GM19238 (cell line): ENCODE data around the gene TAF11L12.
"Not testable (repeated sequence)": the region's sequence is repeated elsewhere in the genome, so short reads cannot be mapped to it uniquely, and the experiment has no call there.

Experiments
- DNase-seq: peaks from one replicate; pipeline ENCODE4 v3.0.0; 2011; ENCODE audit warnings: low spot score; ENCODE audit not compliant: insufficient read length

TAF11L12 gene

DNA sequence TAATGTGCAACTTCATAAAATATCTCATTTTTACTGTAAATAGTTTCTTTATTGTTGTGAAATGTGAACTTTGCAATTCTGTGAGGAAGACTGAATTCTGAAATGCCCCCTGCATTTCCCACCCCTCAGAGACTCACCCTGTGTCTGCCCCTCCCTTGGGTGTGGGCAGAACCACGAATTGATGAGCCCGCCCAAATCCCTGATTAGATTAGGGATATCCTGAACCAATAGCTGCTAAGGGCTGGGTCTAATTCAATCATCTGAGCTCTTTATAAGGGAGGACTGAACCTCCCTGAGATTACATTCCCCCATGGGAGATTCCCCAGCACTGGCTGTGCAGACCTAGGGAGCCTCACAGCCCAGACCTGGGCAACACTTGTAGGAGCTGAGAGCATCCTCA lies at the start of gene TAF11L12:
Gene TAF11L12 (plus strand): TSS at position 301 of the 400 bp plus-strand sequence.
- not testable (repeated sequence) for DNase-seq

GRCh38 chr5:17585658-17586057 lies 24.5 kb upstream of the TAF11L12 start, which contains the start of gene TAF11L7:
Gene TAF11L7 (minus strand): TSS chr5:17585758.
- DNase-seq, result not testable (repeated sequence)

- not testable (repeated sequence) for DNase-seq
These were observed 19.3 kb upstream of the TAF11L12 start, which contains the start of gene TAF11L8 for GRCh38 chr5:17590860-17591259. Gene TAF11L8 (minus strand): TSS chr5:17590960.

DNA sequence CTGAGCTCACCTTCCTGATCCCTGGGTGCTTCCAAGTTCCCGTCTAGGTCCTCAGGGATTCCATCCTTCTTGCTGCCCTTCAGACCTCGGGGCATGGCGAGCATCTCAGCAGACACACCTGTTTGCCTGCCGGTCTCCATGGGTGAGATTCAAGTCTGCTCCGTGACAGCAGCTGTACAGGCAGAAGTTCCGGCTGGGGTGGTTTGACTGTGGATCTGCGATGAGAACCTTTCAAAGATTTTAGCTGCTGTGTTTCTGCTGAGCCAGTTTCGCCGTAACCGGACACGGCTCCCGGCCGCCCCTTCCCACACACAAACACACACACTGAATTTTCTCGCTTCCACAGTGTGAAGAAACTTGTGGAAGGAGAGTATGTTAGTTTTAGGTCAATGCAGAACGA lies 15.9 kb upstream of the TAF11L12 start, which contains the start of gene TAF11L9:
Gene TAF11L9 (minus strand): TSS at position 140 of the 400 bp plus-strand sequence.
- not testable (repeated sequence) for DNase-seq

DNA sequence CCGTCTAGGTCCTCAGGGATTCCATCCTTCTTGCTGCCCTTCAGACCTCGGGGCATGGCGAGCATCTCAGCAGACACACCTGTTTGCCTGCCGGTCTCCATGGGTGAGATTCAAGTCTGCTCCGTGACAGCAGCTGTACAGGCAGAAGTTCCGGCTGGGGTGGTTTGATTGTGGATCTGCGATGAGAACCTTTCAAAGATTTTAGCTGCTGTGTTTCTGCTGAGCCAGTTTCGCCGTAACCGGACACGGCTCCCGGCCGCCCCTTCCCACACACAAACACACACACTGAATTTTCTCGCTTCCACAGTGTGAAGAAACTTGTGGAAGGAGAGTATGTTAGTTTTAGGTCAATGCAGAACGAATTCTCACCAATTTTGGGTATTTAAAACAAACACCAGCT lies 12.5 kb upstream of the TAF11L12 start, which contains the start of gene TAF11L10:
Gene TAF11L10 (minus strand): TSS at position 101 of the 400 bp plus-strand sequence.
- not testable (repeated sequence) for DNase-seq

DNA sequence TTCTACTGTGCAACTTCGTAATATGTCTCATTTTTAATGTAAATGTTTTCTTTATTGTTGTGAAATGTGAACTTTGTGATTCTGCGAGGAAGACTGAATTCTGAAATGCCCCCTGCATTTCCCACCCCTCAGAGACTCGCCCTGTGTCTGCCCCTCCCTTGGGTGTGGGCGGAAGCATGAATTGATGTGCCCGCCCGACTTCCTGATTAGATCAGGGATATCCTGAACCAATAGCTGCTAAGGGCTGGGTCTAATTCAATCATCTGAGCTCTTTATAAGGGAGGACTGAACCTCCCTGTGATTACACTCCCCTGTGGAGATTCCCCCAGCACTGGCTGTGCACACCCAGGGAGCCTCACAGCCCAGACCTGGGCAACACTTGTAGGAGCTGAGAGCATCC lies 6.3 kb upstream of the TAF11L12 start, which contains the start of gene TAF11L11:
Gene TAF11L11 (plus strand): TSS at position 304 of the 400 bp plus-strand sequence.
- DNase-seq, result not testable (repeated sequence)

- no peak for DNase-seq
These were observed 5.2 kb upstream of the TAF11L12 start for GRCh38 chr5:17604951-17605350.

DNA sequence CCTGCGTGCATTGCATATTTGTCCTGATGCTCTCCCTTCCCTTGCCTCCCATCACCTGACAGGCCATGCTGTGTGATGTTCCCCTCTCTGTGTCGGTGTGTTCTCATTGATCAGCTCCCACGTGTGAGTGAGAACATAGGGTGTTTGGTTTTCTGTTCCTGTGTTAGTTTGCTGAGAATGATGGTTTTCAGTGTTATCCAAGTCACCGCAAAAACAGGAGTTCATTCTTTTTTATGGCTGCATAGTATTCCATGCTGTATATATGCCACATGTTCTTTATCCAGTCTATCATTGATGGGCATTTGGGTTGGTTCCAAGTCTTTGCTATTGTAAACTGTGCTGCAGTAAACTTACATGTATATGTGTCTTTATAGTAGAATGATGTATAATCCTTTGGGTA lies 2.7 kb upstream of the TAF11L12 start:
- DNase-seq, result not testable (repeated sequence)

DNA sequence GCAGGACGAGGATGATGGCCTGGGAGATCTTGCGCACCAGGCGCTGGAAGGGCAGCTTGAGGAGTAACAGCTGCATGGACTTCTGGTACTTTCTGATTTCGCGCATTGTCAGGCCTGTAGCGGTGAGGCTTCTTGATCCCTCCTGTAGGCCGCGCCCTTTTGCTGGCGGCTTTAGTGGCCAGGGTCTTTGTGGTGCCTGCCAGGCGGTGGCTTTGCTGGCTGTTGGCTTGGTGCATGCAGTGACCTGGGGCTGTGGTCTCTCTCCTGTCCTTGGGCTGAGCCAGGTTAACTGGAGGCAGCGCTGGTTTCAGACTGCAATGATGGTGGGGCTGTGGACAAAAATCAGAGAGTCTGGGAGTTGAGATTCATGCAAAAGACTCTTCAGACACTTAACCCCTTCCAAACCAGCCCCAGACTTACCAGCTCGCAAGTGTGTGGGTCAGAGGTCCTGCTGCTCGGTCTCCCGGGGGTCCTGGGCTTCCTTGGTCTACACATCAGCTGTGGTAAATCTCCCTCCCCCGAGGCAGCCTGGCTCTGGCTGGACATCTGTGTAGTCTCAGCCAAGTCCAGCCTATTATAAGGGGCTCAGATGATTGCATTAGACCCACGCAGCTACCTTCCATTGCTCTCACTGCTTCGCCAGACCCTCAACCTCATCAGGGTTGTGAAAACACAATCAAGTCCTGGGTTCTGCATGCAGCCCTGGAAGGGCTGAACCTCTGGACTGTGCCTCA lies 4.8 kb downstream of the TAF11L12 start:
- no peak for DNase-seq

GRCh38 chr5:17619354-17619753 lies 9.2 kb downstream of the TAF11L12 start:
- no peak for DNase-seq

GRCh38 chr5:17620627-17621026 lies 10.4 kb downstream of the TAF11L12 start:
- DNase-seq, result no peak

DNA sequence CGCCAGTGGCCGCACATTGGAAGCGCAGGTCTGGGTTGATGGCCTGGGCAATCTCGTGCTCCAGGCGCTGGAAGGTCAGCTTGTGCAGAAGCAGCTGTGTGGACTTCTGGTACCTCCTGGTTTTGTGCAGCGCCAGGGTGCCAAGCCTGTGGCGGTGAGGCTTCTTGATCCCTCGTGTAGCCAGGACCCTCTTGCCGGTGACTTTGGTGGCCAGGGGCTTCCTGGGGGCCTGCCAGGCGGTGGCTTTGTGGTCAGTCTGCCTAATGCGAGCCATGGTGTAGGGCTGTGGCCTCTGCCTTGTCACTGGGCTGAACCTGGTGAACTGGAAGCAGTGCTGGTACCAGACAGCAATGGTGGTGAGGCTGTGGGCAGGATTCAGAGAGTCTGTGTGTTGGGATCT lies 15.5 kb downstream of the TAF11L12 start:
- no peak for DNase-seq

DNA sequence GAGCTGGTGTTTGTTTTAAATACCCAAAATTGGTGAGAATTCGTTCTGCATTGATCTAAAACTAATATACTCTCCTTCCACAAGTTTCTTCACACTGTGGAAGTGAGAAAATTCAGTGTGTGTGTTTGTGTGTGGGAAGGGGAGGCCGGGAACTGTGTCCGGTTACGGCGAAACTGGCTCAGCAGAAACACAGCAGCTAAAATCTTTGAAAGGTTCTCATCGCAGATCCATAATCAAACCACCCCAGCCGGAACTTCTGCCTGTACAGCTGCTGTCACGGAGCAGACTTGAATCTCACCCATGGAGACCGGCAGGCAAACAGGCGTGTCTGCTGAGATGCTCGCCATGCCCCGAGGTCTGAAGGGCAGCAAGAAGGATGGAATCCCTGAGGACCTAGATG lies 21.6 kb downstream of the TAF11L12 start, which contains the start of gene TAF11L13:
Gene TAF11L13 (plus strand): TSS at position 301 of the 400 bp plus-strand sequence.
- DNase-seq, result not testable (repeated sequence)

DNA sequence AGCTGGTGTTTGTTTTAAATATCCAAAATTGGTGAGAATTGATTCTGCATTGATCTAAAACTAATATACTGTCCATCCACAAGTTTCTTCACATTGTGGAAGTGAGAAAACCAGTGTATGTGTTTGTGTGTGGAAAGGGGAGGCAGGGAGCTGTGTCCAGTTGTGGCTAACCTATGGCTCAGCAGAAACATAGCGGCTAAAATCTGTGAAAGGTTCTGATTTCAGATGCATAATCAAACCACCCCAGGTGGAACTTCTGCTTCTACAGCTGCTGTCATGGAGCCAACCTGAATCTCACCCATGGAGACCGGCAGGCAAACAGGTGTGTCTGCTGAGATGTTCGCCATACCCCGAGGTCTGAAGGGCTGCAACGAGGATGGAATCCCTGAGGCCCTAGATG lies 24.0 kb downstream of the TAF11L12 start, which contains the start of gene TAF11L14:
Gene TAF11L14 (plus strand): TSS at position 301 of the 400 bp plus-strand sequence.
- no peak for DNase-seq

DNA sequence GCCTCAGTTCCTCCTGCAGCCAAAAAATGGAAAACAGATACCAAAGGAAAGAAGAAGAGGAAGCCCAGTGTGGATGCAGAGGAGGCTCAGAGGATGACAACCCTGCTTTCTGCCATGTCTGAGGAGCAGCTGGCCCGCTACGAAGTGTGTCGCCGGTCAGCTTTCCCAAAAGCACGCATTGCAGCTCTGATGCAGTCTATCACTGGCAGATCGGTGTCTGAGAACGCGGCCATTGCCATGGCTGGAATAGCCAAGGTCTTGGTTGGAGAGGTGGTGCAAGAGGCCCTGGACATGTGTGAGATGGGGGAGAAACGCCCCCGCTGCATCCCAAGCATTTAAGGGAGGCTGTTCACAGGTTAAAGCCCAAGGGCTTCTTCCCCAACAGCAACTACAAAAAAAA lies 39.0 kb downstream of the TAF11L12 start:
- not testable (repeated sequence) for DNase-seq

DNA sequence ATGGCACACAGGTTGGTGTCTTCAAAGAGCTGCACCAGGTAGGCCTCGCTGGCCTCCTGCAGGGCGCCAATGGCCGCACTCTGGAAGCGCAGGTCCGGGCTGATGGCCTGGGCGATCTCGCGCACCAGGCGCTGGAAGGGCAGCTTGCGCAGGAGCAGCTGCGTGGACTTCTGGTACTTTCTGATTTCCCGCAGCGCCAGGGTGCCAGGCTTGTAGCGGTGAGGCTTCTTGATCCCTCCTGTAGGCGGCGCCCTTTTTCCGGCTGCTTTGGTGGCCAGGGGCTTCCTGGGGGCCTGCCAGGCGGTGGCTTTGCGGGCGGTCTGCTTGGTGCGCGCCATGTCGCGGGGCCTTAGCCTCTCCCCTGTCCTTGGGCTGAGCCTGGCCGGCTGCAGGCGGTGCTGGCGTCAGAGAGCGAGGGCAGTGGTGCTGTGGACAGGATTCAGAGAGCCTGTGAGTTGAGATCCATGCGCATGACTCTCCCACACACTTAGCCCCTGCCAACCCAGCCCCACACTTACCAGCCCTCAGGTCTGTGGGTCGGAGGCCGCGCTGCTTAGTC lies 45.1 kb downstream of the TAF11L12 start:
- not testable (repeated sequence) for DNase-seq

- no peak for DNase-seq
These were observed 45.7 kb downstream of the TAF11L12 start for GRCh38 chr5:17655921-17656320.
